NCI-H524 (cell line): ENCODE measurements around the gene PYGB.
A peak's percentile ranks its signal among the peaks of the same experiment; 100 is the strongest.
"Not testable (repeated sequence)": the region's sequence is repeated elsewhere in the genome, so short reads cannot be mapped to it uniquely, and the experiment has no call there.

Experiments used
- DNase-seq, 2 experiments: peaks; one replicate each; lab custom pipeline; 2025; lab: John Stamatoyannopoulos, UW

PYGB gene

DNA sequence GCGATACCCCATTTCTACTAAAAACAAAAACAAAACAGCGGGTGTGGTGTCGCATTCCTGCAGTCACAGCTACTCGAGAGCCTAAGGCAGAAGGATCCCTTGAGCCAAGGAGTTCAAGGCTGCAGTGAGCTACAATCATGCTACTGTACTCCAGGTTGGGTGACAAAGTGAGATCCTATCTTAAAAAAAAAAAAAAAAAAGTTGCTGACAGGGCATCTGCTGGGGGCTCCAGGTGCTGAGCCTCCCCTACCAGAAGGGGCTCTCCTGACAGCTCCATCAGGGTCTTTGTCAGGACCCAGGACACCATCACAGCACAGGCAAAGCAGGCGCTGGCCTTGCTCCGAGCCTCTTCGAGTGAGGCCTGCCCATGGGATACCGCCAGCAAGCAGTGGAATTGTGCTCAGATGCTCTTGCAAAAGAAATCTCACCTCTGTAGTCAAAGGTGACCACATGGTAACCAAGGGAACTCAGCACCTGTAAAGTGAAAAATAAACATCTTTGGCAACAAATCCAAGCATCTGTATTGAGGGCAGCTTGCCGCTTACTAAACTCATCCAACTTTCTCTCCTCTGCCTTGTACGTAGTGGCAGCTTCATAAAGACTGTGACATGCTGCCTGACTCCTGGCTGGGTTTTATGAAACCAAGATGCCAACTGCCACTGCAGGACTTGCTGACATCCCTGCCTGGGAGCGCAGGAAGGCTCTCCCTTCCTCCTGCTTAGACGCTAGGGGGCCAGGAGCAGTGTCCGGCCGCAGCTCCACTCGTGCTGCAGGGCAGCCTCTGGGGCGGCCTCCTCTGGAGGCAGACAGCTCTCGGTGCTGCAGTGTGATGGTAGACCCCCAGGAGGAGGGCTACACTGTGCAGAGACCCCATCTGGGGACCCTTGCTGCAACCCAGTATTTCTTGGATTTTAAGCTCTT, 66.9 kb downstream of the PYGB start:
- DNase-seq: no peak

DNA sequence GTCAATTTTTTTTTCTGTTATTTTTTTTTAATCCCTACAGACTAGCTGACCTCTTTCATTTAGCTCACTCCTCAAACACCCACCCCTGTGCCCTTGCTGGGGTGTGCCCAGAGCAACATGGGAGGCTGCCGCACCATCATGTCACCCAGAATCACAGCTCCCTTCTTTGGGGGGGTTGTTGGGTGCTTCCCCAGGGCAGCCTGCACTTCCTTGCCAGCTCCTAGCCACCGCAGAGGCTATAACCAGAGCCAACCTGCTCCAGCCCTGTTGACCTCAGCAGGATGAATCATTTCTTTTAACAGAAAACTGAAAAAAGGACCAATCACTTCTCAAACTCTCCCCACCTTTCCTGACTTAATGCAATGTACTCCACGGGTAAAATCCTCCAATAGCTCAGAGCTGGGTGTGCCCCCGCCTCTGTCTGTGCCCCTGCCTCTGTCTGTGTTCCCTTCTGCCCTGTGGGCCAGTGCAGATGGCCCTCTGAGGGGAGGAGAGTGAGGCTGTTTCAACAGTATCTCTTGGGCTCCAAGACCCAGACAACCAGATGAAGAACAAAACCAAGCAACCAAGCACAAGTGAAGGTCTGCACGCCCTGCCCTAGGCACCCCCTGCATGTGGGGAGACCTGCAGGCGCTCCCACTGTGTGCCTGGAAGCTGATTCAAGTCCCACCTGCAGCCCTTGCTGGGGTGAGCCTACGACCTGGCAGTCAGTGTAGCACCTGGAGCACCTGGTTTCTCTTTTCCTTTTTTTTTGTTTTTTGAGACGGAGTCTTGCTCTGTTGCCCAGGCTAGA, 67.7 kb downstream of the PYGB start:
- no peak for DNase-seq

DNA sequence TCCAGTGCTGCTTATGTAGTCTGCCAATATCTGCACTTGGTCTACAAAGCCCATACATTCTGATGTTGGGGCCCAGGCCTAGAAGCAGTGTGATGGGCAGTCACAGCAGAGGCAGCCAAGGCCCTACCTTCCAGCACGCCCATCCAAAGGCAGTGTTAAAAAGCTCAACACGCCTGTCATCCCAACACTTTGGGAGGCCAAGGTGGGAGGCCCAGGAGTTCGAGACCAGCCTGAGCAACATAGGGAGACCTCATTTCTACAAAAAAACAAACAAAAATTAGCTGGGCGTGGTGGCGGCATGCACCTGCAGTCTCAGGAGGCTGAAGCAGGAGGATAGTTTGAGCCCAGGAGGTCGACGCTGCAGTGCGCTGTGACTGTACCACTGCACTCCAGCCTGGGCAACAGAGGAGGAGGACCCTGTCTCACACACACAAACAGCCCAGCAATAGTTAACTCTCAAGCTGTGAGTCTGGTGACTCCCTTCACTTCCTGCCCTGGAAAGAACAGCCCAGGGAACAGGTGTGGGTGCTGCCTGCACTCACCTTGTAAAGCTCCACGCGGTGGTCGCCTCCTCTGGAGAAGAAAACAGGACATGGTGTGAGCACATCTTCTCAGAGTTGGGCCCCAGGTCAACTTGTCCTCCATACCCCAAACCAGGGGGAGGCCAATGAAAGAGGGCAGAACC, 68.8 kb downstream of the PYGB start:
- DNase-seq: no peak

DNA sequence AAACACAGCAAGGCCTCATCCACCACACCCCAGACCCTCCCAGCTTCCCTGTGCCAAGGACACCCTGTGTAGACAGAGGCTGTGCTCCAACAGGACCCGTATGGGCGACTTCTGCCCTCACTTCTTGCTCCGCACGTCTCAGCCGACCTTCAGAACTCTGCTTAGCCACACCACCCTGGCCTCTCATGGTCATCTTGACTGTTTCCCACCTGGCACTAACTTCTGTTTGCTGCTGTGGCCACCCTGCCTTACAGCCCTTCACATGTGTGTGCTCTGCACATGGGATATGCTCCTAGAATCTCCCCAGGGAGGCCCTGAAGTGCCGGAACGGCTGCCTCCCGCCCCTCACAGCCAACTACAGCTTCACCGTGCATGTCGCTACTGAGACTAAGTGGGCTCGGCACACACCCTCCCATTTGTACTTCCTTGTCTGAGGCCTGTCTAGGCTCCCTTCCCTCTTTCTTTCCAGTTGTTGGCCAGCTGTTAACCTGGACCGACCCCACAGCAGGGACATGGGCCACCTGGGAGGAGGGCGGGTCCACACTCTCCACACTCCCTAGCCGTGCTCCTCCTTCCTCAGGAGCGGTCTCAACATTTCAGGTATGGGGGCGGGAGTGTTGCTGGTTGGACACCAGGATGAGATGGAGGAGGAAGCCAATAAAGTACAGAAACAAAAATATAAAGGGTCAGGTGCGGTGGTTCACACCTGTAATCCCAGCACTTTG, 69.6 kb downstream of the PYGB start:
- DNase-seq: peak in 1 of 2 experiments; percentile 55

DNA sequence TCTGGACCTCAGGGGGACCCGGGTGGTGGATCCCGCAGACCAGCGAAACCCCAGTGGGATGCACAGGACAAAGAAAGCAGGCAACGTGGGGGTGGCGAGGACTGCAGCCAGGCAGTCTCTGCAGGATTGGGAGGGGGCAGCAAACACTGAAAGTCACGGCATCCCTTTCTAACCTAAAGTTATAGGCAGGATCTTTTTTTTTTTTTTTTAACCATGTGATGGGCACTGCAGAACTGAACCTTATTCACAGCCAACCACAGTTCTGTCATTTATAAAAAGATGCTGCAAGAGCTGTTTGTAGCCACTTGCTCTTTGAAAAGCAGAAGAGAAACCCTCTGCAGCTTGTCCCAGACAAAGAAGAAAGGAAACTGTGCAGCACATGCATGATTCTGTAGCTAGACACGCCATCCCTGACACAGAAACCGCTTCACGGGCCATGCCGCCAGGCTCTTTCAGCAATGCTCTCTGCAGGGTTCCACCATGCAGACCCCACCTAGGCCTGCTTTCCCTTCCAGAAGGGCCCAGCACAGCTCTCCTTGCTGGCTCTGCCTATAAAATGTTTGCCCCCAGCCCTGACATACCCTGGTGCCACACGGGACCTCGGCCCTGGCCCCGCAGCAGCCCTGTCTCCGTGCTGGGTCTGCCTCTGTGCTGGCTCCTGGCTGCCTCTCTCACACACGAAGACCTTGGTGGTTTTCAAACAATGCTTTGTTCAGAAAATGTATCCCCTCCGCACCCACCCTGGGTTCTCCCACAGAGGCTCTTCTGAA, 70.8 kb downstream of the PYGB start:
- DNase-seq: no peak

DNA sequence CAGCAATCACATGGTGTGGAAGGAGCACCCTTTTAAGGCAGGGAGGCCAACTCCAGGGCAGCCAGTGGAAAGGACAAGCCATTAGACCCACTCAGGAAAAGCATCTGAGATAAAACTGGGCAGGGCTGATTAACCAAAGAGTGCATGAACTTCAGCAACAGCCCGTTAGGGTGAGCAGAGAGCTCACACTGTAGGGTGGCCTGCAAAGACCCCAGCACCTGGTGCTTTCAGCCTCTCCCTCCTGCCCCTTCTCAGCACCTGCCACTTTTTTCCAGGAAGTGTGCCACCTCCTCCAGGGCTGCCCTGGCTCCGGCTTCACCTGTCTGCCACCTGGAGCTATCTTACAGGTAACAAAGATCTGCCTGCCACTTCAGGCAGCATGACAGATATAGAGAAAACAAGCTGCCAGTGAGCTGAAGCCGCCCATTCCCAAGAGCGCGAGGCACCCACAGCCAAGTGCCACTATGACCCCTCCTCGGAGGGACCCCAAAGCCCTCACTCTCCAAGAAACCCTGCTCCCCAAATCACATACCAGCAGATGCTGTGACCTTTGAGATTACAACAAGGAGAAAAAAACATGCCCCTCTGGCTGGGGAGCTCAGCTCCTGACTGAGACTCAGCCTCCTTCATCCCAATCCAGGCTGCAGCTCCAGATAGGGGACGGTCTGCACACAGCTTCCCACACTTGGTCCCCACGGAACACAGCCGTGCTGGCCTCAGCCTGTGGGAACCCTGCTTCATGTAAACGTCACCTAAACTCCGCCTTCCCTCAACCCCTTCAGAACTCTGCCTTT, 71.6 kb downstream of the PYGB start:
- DNase-seq: no peak

DNA sequence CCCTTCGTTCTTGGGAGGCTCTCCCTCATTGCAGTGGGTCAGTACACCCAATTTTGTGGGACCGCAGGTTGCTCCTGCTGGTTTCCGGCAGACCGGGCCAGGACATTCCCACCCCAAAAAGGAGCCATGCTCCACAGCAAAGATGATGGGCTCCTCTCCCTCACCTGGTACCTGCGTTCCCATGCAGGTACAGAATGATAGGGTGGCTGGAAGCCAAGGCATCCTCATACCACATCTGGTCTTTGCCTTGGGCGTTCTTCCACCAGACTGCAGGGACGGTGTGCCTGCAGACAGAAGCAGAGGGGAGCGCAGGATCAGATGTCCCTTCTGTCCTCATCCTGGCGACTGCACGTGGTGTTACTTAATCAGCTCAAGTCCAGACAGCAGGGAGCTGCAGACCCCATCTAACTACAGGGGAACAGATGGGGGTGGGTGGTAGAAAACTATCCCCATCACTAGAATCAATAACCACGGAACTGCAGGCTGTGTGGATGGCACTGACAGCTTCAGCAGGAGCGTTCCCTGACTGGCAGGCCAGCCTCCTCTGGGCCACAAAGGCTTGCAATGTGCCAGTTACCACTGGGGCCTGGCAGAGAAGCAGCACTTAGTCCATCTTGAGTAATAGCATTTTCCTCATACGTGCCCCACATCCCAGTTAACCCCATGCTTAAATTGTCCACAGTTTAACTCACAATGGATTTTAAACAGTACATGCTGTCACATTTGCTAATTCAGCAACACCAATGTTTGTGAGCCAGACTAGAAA, 72.3 kb downstream of the PYGB start:
- DNase-seq: peak; percentile 87 to 96

DNA sequence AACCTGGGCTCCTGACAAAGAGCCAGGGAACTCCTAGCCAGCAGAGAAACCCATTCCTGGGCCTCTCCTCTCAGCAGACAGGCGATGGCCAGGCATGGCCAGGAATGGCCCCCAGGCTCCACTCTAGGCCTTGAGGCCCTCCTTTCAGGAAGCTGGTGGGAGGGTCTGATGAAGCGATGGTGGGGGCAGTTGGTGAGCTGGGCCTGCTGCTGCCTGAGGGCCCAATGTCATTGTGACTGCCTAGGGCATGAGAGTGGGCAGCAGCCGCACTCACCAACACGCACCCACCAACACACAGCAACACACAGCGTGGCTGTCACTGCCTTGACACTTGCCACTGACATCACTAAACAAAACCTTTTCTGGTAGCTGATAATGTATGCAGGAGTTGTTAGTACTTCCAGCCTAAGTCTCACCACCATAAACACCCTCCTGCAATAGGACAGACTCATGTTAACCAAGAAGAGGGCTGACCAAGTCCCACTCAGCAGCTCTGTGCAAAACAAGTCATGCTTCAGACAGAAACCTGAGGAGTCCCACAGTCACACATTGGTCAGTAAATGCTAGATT, 73.5 kb downstream of the PYGB start:
- no peak for DNase-seq

DNA sequence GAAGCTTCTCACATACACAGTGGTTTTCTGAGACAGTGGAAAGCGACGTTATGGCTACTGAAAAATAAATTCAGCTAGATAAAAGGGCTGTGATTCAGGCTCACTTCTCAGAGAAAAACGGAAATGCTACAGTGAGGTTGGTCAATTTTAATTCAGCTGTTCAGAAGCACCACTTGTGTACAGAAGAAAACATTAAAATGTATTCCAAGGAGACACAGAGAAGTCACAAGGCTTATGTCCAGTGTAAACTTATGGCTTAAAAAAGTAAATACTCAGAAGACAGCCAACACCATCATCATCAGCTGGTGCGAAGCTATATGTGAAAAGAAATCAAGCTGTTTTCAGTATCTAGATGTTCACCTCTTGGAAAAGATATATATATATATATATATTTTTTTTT, 74.1 kb downstream of the PYGB start:
- no peak for DNase-seq

DNA sequence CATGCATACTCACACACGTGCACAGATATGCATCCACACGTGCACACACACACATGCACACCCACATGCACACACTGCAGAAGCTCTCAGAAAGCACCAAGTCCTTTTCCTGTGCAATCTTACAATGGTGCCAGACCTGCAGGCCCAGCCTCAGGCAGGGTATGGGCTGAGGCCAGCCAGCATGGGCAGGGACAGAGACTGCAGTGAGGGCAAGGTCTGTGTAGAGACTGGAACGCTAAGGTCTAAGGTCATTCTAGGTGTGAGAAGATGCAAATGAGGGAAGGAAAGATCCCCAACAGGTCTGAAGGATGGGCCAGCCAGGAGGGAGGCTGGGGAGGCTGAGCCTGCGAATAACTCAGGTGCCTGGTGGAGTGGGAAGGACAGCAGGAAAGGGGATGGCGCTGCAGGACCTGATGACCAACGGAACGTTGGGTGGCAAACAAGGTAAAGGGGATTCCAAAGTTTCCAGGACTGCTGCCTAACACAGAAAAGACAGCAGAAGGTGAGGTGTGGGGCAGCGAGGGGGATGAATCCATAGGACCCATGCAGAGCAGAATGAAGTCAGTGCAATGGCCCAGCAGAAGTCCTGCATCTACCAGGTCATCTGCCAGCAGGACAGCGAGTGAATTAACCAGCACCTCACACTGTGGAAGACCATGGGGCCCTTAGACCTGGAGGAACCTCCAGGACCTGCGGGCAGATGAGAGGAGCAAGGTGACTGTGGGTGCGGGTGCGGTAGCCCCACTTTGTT, 75.8 kb downstream of the PYGB start:
- no peak for DNase-seq

DNA sequence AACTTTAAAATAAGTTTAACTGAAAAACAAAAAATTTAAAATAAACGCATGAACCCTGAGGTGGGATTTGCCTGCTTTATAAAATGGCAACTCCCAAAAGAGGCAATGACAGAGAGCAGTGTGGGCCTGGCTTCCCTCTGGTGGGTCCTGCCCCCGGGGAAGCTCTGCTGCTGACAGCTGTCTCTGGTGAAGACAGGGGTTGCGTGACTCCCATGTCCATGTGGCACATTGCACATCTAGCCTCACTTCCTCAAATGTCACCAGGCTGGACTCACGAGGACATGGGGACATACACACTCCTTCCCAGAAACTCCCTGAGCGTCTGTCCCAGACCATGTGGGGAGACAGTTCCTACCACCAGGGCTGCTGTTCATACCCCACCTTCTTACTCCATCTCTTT, 76.5 kb downstream of the PYGB start:
- DNase-seq: no peak

DNA sequence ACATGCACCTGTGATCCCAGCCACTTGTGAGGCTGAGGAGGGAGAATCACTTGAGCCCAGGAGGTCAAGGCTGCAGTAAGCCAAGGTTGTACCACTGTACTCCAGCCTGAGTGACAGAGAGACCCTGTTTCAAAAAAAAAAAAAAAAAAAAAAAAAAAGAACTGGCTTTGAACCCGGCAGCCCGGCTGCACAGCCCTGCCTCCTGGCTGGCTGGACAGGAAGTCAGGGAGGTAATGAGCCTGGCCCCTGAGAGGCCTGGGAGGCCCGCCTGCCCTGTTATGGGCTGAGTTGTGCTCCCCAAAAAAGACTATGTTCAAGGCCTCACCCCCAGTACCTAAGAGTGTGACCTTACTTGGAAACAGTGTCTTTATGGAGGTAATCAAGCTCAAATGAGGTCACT, 77.2 kb downstream of the PYGB start:
- no peak for DNase-seq

DNA sequence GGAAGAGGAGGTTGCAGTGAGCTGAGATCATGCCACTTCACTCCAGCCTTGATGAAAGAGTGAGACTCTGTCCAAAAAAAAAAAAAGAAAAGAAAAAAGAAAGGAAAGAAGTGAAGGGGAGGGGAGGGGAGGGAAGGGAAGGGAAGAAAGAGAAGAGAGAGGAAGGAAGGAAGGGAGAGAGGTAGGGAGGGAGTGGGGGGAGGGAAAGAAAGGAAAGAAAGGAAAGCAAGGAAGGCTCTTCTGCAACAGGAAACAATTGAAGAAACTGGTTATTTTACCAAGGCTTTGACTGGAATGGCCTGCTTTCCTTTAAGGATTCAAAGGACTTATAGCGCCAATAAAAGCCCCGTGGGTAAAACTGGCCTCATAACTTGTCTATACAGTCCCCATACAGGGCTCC, 78.1 kb downstream of the PYGB start:
- DNase-seq: no peak

DNA sequence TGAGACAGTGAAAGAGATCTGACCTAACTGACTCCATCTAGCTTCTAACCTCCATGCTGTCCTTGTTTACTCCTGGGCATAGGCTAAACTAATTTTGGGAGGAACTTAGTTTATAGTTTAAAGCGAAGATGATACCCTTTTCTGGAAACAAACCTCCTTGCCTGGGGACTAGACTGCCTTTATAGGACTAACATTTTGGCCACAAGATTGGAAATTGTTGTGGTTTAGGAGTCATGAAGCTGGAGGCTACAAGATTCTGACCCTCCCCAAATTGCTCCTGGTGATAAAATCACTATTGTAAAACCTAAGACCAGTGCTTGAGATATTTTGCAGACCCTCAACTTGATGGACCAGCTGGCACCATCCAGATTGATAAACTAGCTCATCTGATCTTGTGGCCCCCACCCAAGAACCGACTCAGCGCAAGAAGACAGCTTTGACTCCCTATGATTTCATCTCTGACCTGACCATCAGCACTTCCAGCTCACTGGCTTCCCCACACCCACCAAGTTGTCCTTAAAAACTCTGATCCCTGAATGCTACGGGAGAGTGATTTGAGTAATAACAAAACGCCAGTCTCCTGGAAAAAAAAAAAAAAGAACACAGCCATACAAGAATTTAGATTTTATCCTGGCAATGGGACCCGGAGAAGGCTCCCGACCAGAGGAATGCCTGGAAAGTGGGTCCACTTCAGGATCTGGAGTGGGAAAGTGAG, 79.8 kb downstream of the PYGB start:
- DNase-seq: no peak

DNA sequence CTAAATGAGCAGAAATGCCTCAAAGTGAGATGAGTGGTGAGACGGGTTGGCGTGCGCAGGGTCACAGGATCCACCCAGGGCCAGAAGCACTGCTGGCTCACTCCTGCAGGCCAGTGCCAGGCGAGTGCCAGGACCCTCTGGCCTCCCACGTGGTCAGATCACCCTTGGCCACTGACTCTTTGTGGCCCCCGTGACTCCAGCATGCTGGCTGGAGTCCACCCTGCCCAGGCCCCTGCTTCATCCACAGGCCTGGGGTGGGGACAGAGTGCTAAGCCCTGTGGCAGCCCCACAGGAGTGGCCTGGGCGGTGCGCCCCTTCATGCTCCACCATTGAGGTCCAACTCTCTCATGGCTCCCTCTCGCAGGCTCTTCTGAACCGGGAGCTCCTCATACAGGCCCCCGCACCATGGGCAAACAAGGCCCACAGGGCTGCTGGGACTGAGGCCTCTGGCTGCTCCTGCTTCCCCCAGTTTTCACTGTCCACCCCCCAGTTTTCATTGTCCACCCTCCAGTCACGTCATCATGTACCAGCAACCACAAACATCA, 81.1 kb downstream of the PYGB start:
- no peak for DNase-seq

DNA sequence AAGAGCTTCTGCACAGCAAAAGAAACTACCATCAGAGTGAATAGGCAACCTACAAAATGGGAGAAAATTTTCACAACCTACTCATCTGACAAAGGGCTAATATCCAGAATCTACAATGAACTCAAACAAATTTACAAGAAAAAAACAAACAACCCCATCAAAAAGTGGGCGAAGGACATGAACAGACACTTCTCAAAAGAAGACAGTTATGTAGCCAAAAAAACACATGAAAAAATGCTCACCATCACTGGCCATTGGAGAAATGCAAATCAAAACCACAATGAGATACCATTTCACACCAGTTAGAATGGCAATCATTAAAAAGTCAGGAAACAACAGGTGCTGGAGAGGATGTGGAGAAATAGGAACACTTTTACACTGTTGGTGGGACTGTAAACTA, 87.1 kb downstream of the PYGB start:
- DNase-seq: not testable (repeated sequence)
